Right hindlimb (tissue), 1 donor: Measurements from ENCODE around the gene PCNA.
"Not testable (repeated sequence)": the region's sequence is repeated elsewhere in the genome, so short reads cannot be mapped to it uniquely, and the experiment has no call there.

Experiments
- DNase-seq: peaks from one replicate; pipeline ENCODE4 v3.0.0-alpha.2; 2018

The PCNA gene

GRCh38 chr20:5141615-5142014 is 21.9 kb upstream of the PCNA start:
- no peak for DNase-seq

- DNase-seq: no peak
Observed at GRCh38 chr20:5140195-5140594, 20.4 kb upstream of the PCNA start.

GRCh38 chr20:5136096-5136495 is 16.3 kb upstream of the PCNA start:
- DNase-seq: peak; percentile 22

GRCh38 chr20:5135363-5136012 is 15.7 kb upstream of the PCNA start:
- DNase-seq: no peak

GRCh38 chr20:5133998-5134397 is 14.2 kb upstream of the PCNA start:
- no peak for DNase-seq

- no peak for DNase-seq
Observed at GRCh38 chr20:5131502-5131901, 11.7 kb upstream of the PCNA start.

GRCh38 chr20:5128886-5129285 is 9.1 kb upstream of the PCNA start:
- no peak for DNase-seq

GRCh38 chr20:5127859-5128424 is 8.2 kb upstream of the PCNA start:
- no peak for DNase-seq

- DNase-seq: peak; percentile 46
Observed at GRCh38 chr20:5127204-5127858, 7.6 kb upstream of the PCNA start.

- peak; percentile 100 for DNase-seq
Observed at GRCh38 chr20:5126512-5127203, 6.9 kb upstream of the PCNA start, which contains the start of gene CDS2. CDS2 (plus strand) TSS chr20:5127008; CDS start chr20:5127093, 85 bp downstream.

GRCh38 chr20:5122873-5123260 is 3.1 kb upstream of the PCNA start:
- no peak for DNase-seq

- DNase-seq: no peak
Observed at GRCh38 chr20:5120185-5120476, 373 bp upstream of the PCNA start.

GRCh38 chr20:5119143-5119434 is 669 bp downstream of the PCNA start:
- no peak for DNase-seq

GRCh38 chr20:5118220-5119142 is 1.3 kb downstream of the PCNA start:
- no peak for DNase-seq

- DNase-seq: no peak
Observed at GRCh38 chr20:5116875-5117274, 2.9 kb downstream of the PCNA start.

- DNase-seq: no peak
Observed at GRCh38 chr20:5114403-5114802, 5.4 kb downstream of the PCNA start.

GRCh38 chr20:5113615-5113986 is 6.2 kb downstream of the PCNA start:
- DNase-seq: no peak

GRCh38 chr20:5109276-5109675 is 10.5 kb downstream of the PCNA start:
- no peak for DNase-seq

GRCh38 chr20:5104479-5104878 is 15.3 kb downstream of the PCNA start:
- no peak for DNase-seq

- peak; percentile 70 for DNase-seq
Observed at GRCh38 chr20:5100684-5101347, 18.9 kb downstream of the PCNA start.

- DNase-seq: not testable (repeated sequence)
Observed at GRCh38 chr20:5099909-5100308, 19.8 kb downstream of the PCNA start.

- DNase-seq: not testable (repeated sequence)
Observed at GRCh38 chr20:5099009-5099408, 20.7 kb downstream of the PCNA start.

- no peak for DNase-seq
Observed at GRCh38 chr20:5096463-5096862, 23.3 kb downstream of the PCNA start.
